NCI-H2227 (cell line): Measurements from ENCODE around the gene G6PC3.

Source experiments
- DNase-seq: peaks from one replicate; lab custom pipeline; 2025; ENCODE audit not compliant: unreplicated experiment; lab: John Stamatoyannopoulos, UW

The G6PC3 gene

GRCh38 chr17:44059101-44059892 lies 11.2 kb upstream of the G6PC3 start:
- no peak for DNase-seq

- no peak for DNase-seq
Observed at GRCh38 chr17:44061446-44061845, 9.1 kb upstream of the G6PC3 start.

GRCh38 chr17:44062871-44063270 lies 7.7 kb upstream of the G6PC3 start:
- DNase-seq: no peak

- DNase-seq: no peak
Observed at GRCh38 chr17:44063704-44064639, 6.6 kb upstream of the G6PC3 start.

DNA sequence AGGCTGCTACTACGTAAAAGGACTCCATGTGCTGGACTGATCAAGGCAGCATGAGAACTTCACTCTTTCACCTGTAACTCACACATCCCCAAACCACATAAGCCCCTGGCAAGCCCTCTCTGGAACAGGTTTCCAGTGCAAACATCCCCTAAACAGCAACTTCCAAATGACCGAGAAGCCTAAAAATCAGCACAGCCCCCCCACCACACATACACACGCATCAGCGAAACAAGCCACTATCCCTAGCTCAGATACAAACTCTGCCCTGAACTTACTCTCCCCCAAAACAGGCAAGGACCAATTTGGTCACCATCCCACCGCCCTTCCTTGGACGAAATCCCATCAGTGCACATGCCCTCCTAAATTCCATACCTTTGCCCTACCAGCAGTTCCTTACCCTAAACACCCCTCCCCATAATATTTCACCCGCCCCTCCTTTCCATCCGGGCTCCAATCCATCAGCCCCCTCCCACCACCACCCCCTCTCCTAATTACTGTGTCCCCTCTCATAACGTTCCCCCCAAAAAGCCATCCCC lies 4.8 kb upstream of the G6PC3 start:
- no peak for DNase-seq

GRCh38 chr17:44066204-44066930 lies 4.2 kb upstream of the G6PC3 start, which contains the start of gene LSM12:
Gene LSM12 (minus strand): TSS chr17:44066671. CDS start chr17:44066587, 84 bp downstream.
- peak; percentile 97 for DNase-seq

- DNase-seq: no peak
Observed at GRCh38 chr17:44067545-44067940, 3.0 kb upstream of the G6PC3 start.

DNA sequence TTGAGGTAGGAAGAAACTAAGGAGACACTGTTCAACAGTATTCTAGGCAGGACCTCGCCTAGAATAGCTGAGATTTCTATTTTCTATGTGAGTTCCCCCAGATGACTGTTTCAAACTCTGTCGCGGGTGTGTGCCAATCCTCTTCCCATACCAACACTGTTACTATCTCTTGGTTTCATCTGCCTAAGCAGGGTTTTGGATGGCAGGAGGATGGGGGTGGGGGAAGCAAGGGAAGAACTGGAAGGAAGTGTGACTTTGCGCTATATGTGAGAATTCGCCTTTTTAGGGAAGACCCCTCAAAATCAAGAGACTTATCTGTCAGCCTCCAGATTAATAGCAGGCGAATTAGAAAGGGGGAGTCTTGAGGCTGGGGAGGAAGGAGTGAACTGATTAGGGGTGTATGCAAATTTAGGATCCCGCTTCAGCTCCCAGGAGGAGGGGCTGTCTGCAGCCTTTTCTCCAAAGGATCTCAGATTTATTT lies 521 bp upstream of the G6PC3 start:
- no peak for DNase-seq

GRCh38 chr17:44071198-44071520 lies 624 bp downstream of the G6PC3 start:
- DNase-seq: no peak

- no peak for DNase-seq
Observed at GRCh38 chr17:44071772-44072171, 1.2 kb downstream of the G6PC3 start.

- DNase-seq: peak; percentile 46
Observed at GRCh38 chr17:44074231-44074910, 3.8 kb downstream of the G6PC3 start.

DNA sequence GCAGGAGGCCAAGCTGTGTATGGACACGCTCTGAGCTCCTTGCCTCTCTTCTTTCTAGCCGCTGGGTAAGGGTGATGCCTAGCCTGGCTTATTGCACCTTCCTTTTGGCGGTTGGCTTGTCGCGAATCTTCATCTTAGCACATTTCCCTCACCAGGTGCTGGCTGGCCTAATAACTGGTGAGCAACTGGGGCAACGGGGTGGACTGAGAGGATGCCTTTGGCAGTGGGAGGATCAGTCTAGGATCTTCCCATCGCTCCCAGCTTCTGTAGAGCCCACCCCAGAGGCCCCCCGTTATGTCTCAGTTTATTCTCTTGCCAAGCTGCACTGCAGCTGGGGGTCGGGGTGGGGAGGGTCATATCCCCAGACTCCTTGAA lies 4.4 kb downstream of the G6PC3 start:
- no peak for DNase-seq

GRCh38 chr17:44075598-44076293 lies 5.2 kb downstream of the G6PC3 start:
- no peak for DNase-seq

DNA sequence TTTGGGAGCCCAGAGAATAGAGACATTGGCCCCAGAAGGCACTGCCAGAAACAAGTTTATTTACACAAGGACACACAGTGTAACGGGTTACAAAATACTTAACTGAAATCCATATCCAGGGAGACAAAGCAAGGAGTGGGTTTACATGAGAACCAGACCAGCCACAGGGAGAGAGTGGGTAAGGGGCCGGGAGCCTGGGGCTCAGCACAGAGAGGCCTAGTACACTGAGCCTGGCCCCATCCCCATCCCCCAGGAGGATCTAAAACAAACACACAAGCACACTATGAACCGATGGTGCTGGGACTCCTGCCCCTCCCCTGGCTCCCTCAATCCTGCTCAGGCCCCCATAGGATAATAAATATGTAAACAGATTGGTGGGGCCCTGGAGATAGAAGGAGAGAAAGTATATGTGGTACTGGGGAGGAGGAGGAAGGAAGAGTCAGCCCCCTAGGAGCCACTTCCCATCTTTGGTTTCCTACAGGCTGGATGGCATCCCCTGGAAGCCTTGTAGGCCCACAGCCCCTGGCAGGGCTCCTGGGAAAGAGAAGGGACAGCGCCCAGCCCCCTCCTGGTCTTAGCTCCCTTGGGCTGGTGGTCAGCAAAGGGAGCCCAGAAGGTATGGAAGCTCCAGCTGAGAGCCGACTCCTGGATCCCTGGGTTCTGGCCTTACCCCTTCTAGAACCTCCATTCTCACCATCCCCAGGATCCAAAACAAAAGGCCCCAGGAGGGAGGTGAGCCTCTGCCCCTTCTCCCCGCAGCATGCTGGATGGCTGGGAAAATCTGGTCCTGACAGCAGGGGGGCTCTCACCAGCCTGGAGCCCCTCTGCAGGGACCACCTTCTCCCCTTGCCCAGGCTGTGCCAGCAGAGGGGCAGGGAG lies 6.4 kb downstream of the G6PC3 start:
- no peak for DNase-seq

DNA sequence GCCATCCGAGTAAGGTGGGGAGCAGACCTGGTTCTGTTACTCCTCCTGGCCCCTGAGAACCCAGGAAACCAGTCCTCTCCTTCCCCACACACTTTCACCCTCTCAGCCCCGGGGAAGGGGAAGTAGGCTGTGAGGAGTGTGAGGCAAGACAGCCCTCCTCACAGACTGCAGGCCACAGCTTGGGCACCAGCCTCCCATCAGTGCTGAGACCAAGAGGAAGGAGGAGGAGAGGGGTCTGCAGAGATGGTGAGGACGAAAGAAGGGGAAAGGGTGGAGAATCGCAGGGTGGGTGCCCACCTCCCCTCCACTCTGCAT lies 7.0 kb downstream of the G6PC3 start:
- DNase-seq: no peak

GRCh38 chr17:44078412-44078811 lies 7.9 kb downstream of the G6PC3 start:
- DNase-seq: no peak

GRCh38 chr17:44079877-44080821 lies 9.6 kb downstream of the G6PC3 start:
- no peak for DNase-seq

DNA sequence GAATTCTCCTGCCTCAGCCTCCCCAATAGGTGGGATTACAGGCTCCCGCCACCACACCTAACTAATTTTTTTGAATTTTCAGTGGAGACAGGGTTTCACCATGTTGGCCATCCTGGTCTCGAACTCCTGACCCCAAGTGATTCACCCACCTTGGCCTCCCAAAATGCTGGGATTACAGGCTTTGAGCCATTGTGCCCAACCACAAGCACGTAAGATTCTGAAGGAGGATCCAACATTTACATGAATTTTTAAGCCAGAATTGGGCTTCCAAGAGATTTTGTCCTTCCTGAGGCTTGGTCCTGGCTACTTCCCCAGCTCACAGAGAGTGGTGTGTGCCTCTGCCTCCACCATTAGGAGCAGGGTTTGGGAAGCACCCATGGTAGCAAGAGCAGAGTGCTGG lies 11.1 kb downstream of the G6PC3 start:
- DNase-seq: no peak
